OCI-LY3 (cell line): ENCODE data around the gene TK2.

Source experiments
- H2AFZ ChIP-seq: fragments of 200-600, 300-600 bp; shearing (Covaris generic); 2 replicates; pipeline ENCODE4 v1.6.0; 2014; ENCODE audit warnings: antibody characterized with exemption, low read depth, low read length
- H3K27ac ChIP-seq: fragments of 200-600, 300-600 bp; sonication (generic); 2 replicates; pipeline ENCODE4 v1.5.1; 2014; ENCODE audit warnings: mild to moderate bottlenecking, low read length, moderate library complexity, mixed read lengths
- H3K27me3 ChIP-seq: fragments of 200-600, 300-600 bp; sonication (generic); 2 replicates; pipeline ENCODE4 v1.6.1; 2014; ENCODE audit warnings: low read depth, low read length, mixed read lengths
- H3K36me3 ChIP-seq: fragments of 200-600, 300-600 bp; sonication (generic); replicated peaks from 2 replicates; pipeline ENCODE3; 2014; ENCODE audit warnings: low read depth, low read length, mixed read lengths
- H3K4me1 ChIP-seq: fragments of 300-600, 200-600 bp; sonication (generic); 2 replicates; pipeline ENCODE4 v1.6.1; 2014; ENCODE audit warnings: low read length, mixed read lengths
- H3K4me2 ChIP-seq: fragments of 200-600, 300-600 bp; sonication (generic); 2 replicates; pipeline ENCODE4 v1.6.1; 2014; ENCODE audit warnings: low read length, mixed read lengths
- H3K4me3 ChIP-seq: fragments of 300-600, 200-600 bp; sonication (generic); 2 replicates; pipeline ENCODE4 v1.5.1; 2014; ENCODE audit warnings: antibody characterized with exemption, mild to moderate bottlenecking, low read length, moderate library complexity
- H3K79me2 ChIP-seq: fragments of 300-600, 200-600 bp; shearing (Covaris generic); 2 replicates; pipeline ENCODE4 v1.6.1; 2014; ENCODE audit warnings: mild to moderate bottlenecking, low read length, mixed read lengths
- H3K9ac ChIP-seq: fragments of 300-600, 200-600 bp; shearing (Covaris generic); 2 replicates; pipeline ENCODE4 v1.6.0; 2014; ENCODE audit warnings: mild to moderate bottlenecking, low read length, moderate library complexity
- H3K9me3 ChIP-seq: fragments of 200-600, 300-600 bp; shearing (Covaris generic); 2 replicates; pipeline ENCODE4 v1.6.1; 2014; ENCODE audit warnings: low read length, mixed read lengths; ENCODE audit not compliant: insufficient read depth
- H4K20me1 ChIP-seq: fragments of 200-600, 300-600 bp; sonication (generic); 2 replicates; pipeline ENCODE4 v1.6.1; 2016; ENCODE audit warnings: low read length, mixed read lengths; ENCODE audit not compliant: insufficient read depth
- EZH2phosphoT487 ChIP-seq: fragments of 200-600 bp; shearing (Covaris generic); IDR thresholded peaks from 2 replicates; pipeline ENCODE4 v1.6.1; 2018; ENCODE audit warnings: antibody characterized with exemption, mixed run types, low read depth
- TF ChIP-seq, protein P1 (sequence below): fragments of 200-600, 300-600 bp; sonication (generic); IDR thresholded peaks from 2 replicates; pipeline ENCODE4 v1.5.1; 2014; ENCODE audit warnings: antibody characterized with exemption, low read length, low read depth

The TK2 gene

DNA sequence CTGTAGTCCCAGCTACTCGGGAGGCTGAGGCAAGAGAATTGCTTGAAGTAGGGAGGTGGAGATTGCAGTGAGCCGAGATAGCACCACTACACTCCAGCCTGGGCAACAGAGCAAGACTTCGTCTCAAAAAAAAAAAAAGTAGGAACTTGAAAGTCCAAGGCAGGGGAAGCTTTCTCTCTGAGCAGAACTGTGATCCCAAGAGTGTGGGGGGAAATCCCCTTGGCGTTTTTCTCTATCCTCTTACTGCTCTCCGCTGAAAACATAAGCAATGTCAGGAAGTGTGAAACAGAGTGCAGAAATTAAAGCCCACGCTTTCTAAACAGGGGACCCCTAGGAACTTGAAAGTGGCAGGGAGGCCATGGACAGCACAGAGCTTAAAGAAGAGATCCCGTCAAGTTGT, 44.8 kb upstream of the TK2 start:
- Histone ChIP-seq H3K27ac (peak overlapping the region; percentile 42; the same call in 1 of the 2 replicates), H3K79me2 (no peaks in the 10 kb centered on the region), H3K4me3 (peak overlapping the region; percentile 68), H3K4me1 (peaks cover 56% of the 10 kb centered on the region), H4K20me1 (no peaks in the 10 kb centered on the region), H3K4me2 (peak overlapping the region; percentile 92), H3K9me3 (peaks cover 4% of the 10 kb centered on the region; the same call in 1 of the 2 replicates), H3K9ac (no peak overlapping the region; the same call in 1 of the 2 replicates), H3K27me3 (peaks cover 26% of the 10 kb centered on the region), H2AFZ (no peak overlapping the region), H3K36me3 (no peaks in the 10 kb centered on the region)
- TF ChIP-seq EZH2phosphoT487: no peak
- TF ChIP-seq, protein P1, sequence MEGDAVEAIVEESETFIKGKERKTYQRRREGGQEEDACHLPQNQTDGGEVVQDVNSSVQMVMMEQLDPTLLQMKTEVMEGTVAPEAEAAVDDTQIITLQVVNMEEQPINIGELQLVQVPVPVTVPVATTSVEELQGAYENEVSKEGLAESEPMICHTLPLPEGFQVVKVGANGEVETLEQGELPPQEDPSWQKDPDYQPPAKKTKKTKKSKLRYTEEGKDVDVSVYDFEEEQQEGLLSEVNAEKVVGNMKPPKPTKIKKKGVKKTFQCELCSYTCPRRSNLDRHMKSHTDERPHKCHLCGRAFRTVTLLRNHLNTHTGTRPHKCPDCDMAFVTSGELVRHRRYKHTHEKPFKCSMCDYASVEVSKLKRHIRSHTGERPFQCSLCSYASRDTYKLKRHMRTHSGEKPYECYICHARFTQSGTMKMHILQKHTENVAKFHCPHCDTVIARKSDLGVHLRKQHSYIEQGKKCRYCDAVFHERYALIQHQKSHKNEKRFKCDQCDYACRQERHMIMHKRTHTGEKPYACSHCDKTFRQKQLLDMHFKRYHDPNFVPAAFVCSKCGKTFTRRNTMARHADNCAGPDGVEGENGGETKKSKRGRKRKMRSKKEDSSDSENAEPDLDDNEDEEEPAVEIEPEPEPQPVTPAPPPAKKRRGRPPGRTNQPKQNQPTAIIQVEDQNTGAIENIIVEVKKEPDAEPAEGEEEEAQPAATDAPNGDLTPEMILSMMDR: no peak

DNA sequence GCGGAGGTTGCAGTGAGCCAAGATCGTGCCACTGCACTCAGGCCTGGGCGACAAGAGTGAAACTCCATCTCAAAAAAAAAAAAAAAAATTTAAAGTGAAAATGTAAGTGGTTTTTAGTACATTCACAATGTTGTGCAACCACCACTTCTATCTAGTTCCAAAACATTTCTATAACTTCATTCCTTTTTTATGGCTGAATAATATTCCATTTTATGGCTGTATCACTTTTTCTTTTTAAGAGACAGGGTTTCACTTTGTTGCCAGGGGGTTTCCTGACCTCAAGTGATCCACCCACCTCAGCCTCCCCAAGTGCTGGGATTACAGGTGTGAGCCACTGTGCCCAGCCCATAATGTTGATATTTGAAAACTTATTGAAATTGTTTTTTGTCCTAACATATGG, 42.9 kb upstream of the TK2 start:
- TF ChIP-seq, protein P1: no peak

GRCh38 chr16:66592241-66592640, 42.3 kb upstream of the TK2 start:
- Histone ChIP-seq H3K9ac (no peak overlapping the region), H3K79me2 (no peaks in the 10 kb centered on the region), H2AFZ (no peak overlapping the region), H3K27ac (no peak overlapping the region), H3K4me3 (no peak overlapping the region), H3K27me3 (peaks cover 16% of the 10 kb centered on the region), H3K4me1 (peaks cover 53% of the 10 kb centered on the region), H4K20me1 (no peaks in the 10 kb centered on the region), H3K9me3 (peaks cover 4% of the 10 kb centered on the region; the same call in 1 of the 2 replicates), H3K4me2 (no peak overlapping the region), H3K36me3 (no peaks in the 10 kb centered on the region)
- TF ChIP-seq, protein P1: no peak
- TF ChIP-seq EZH2phosphoT487: no peak

More for the DNA sequence above, 42.9 kb upstream of the TK2 start:
- H3K4me1 ChIP-seq: peaks cover 55% of the 10 kb centered on the region
- H3K27ac ChIP-seq: no peak overlapping the region
- no peak overlapping the region for H2AFZ ChIP-seq
- H3K79me2 ChIP-seq: no peaks in the 10 kb centered on the region
- peaks cover 16% of the 10 kb centered on the region for H3K27me3 ChIP-seq
- no peaks in the 10 kb centered on the region for H3K36me3 ChIP-seq
- H3K4me3 ChIP-seq: no peak overlapping the region
- H3K9ac ChIP-seq: no peak overlapping the region
- H3K9me3 ChIP-seq: peaks cover 4% of the 10 kb centered on the region; the same call in 1 of the 2 replicates
- H3K4me2 ChIP-seq: no peak overlapping the region
- no peaks in the 10 kb centered on the region for H4K20me1 ChIP-seq

DNA sequence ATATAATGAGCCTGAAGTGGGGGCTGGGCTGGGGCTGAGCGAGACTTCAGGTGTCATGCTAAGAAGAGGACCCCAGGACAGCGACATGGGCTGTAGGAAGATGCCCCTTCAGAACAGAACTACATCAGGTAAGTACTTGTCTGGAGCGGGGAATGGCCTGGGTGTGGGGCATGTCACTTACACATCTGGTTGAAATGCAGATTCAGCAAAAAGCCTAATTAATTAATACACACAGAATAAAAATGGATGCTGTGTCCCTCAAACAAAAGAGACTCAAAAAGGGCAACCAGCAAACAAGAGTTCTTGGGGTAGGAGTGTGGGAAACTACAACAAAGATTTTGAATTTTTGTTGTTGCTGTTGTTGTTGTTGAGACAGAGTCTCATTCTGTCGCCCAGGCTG, 41.1 kb upstream of the TK2 start:
- Histone ChIP-seq H4K20me1 (no peaks in the 10 kb centered on the region), H3K79me2 (no peaks in the 10 kb centered on the region), H3K4me3 (peak overlapping the region; percentile 72; the same call in 1 of the 2 replicates), H3K27ac (no peak overlapping the region), H3K9ac (peak overlapping the region; percentile 57; the same call in 1 of the 2 replicates), H2AFZ (no peak overlapping the region), H3K27me3 (peaks cover 16% of the 10 kb centered on the region), H3K9me3 (peaks cover 4% of the 10 kb centered on the region; the same call in 1 of the 2 replicates), H3K36me3 (no peaks in the 10 kb centered on the region), H3K4me2 (peak overlapping the region; percentile 65), H3K4me1 (peaks cover 40% of the 10 kb centered on the region)
- TF ChIP-seq, protein P1: no peak
- TF ChIP-seq EZH2phosphoT487: no peak
